GM19025 (cell line): ENCODE measurements around the gene LRFN3.
"Not testable (repeated sequence)": the region's sequence is repeated elsewhere in the genome, so short reads cannot be mapped to it uniquely, and the experiment has no call there.

Experiments
- ATAC-seq: cut with Tn5 transposase; IDR thresholded peaks from one replicate; pipeline ENCODE4 v1.9.1; 2021; ENCODE audit warnings: mild to moderate bottlenecking, low read depth, moderate library complexity; ENCODE audit not compliant: unreplicated experiment

LRFN3 gene, protein sequence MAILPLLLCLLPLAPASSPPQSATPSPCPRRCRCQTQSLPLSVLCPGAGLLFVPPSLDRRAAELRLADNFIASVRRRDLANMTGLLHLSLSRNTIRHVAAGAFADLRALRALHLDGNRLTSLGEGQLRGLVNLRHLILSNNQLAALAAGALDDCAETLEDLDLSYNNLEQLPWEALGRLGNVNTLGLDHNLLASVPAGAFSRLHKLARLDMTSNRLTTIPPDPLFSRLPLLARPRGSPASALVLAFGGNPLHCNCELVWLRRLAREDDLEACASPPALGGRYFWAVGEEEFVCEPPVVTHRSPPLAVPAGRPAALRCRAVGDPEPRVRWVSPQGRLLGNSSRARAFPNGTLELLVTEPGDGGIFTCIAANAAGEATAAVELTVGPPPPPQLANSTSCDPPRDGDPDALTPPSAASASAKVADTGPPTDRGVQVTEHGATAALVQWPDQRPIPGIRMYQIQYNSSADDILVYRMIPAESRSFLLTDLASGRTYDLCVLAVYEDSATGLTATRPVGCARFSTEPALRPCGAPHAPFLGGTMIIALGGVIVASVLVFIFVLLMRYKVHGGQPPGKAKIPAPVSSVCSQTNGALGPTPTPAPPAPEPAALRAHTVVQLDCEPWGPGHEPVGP

GRCh38 chr19:35935911-35936737 lies at the start of gene LRFN3:
TSS of gene LRFN3 (plus strand) at chr19:35936374. CDS start at chr19:35939426, 3,052 bp downstream.
- no peak for ATAC-seq

GRCh38 chr19:35887197-35887596 lies 49.0 kb upstream of the LRFN3 start:
- no peak for ATAC-seq

GRCh38 chr19:35888398-35888797 lies 47.8 kb upstream of the LRFN3 start:
- no peak for ATAC-seq

DNA sequence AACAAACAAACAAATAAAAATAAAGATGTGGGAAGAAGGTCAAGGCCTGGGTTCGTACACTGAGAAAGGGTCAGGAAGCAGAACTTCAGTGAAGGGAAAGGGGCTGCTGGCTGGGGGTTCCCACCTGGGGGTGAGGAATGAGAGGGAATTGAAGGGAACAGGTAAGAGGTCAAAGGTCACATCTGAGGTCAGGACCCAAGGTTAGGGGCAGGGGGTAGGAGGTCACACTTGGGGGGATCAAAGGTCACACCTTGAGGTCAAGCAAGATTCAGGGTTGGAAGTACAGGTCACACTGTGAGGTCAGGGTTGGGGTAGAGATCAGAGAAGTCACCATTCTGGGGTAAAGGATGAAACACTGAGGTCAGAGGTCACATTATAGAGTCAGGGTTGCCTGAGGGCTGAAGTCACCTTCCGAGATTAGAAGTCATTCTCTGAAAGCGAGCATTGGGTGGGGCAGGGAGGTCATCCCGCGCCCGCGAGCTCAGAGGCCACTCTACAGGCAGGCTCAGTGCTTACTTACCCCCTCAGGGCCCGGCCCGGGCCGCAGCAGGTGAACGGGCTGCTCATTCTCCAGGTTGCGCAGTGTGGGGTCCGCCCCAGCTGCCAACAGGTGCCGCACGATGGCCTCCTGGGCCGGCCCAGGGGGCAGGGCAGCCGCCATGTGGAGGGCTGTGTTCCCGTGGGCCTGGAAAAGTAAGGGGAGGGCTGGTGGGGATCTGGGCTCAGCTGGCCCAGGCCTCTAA lies 46.6 kb upstream of the LRFN3 start:
- ATAC-seq: no peak

DNA sequence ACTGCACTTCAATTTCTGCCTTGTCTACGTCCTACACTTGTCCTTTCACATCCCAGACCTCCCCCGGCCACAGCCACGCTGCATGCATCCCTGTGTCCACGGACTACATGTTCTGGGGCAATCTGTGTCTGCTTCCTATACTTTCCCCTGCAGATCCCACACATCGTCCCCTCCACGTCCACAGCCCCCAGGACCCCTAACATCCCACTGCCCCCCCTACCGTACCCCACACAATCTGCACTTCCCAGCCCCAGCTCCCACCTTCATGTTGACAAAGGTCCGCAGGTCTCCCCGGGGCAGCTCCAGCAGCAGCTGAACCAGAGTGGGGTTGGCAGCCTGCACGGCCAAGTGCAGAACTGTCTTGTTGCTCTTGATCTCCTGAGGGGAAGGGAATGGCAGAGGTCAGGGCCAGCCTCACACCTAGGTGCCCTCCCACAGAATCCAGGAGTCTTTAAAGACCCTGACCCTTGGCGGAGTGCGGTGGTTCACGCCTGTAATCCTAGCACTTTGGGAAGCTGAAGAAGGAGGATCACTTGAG lies 46.0 kb upstream of the LRFN3 start:
- no peak for ATAC-seq

- ATAC-seq: not testable (repeated sequence)
Measured at GRCh38 chr19:35891819-35892218, 44.4 kb upstream of the LRFN3 start.

DNA sequence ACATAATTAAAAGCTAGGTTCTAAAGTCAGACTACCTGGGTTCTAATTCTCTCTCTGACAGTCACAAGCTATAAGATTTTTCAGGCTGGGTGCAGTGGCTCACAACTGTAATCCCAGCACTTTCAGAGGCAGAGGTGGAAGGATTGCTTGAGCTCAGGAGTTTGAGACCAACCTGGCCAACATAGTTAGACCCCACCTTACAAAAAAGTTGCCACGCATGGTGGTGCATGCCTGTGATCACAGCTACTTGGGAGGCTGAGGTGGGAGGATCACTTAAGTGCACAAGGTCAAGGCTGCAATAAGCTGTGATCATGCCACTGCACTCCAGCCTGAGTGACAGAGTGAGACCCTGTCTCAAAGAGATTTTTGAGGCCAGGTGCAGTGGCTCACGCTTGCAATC lies 41.8 kb upstream of the LRFN3 start:
- ATAC-seq: no peak

DNA sequence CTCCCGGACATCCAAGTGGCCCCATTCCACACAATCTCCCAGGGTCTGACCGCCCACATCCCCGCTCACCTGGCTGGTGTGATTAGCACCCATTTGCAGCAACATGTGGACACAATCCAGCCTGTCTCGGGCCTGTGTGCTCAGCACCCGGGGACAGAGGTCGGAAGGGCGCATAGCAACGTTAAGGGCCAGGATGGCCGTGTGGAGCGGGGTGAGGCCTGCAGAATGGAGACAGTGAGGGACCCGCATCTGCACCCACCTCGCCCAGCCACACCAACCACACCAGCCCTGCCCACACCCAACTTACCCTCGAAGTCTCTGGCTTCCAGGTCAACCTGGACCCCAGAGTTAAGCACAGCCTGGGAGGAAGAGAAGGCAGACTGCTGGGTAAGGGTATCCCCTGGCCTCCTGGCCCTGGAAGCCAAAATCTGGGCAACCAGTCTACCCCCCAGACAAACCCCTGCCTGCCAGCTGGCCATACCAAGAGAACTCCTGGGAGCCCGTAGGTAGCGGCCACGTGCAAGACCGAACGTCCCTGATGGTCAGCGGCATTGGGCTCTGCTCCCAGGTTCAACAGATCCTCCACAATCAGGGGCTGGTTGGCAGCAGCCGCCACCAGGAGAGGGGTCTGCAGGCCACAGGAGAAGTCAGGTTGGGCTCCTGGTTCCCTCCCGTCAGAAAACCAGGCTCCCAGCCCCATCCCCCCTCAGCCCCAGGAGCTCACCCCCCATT lies 40.1 kb upstream of the LRFN3 start:
- ATAC-seq: no peak

GRCh38 chr19:35896643-35897040 lies 39.5 kb upstream of the LRFN3 start:
- ATAC-seq: no peak

DNA sequence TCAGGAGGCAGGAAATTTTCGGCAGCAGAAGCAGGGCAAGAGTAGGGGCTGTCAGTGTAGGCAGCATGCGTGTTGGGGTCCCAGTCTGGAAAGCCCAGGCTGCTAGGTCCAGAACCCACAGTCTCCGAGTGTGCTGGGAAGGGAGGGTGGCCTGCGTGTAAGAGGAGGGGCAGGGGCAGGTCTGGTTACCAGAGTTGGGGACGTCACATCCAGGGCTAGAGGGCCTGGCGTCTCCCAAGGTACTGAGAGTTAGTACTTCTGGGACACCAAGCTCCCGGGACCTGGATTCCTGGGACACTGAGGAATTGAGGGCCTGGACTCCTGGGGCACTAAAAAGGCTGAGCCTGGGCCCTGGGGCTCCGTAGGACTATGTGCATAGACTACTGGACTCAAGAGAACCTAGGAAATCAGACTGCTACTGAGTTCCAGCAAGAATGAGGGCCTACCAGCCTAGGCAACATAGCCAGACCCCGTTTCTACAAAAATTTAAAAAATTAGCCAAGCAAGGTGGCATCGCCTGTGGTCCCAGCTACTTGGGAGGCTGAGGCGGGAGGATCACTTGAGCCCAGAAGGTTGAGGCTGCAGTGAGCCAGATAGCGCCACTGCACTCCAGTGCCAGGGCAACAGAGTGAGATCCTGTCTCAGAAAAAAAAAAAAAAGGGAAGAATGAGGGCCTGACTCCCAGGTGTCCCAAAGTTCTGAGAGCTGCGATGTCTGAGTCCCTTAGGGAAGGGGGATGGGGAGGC lies 38.3 kb upstream of the LRFN3 start:
- ATAC-seq: no peak

GRCh38 chr19:35898499-35898809 lies 37.7 kb upstream of the LRFN3 start:
- no peak for ATAC-seq

DNA sequence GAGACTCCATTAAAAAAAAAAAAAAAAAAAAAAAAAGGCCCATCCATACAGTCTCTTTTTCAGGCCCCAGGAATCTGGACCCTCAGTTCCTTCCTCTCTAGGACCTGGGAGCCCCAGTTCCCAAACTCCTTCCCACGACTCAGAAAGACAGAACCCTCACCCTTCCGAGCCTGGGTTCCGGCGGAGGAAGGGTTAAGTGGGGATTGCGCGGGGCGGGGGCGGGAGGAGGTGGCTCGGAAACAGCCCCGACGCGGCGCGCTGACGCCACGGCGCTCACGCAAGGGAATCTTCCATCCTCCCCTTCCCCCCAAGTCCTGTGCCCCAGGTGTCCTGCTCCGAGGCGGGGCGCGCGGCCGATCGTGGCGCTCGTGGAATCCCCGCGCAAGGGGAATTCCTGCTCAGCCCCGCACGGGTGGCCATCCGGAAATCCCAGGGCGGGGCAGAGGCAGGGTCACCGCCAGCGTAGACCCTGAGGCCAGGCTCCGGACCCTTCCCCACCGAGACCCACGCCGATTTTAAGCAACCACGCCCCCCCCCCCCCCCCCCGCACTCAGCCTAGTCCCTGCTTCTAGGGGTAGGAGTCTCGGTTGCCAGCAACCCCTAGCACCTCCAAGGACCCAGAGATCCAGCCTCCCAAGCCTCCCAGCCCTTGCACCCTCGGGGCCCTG lies 36.5 kb upstream of the LRFN3 start:
- ATAC-seq: peak; percentile 42

GRCh38 chr19:35901055-35901644 lies 35.0 kb upstream of the LRFN3 start:
- ATAC-seq: no peak

DNA sequence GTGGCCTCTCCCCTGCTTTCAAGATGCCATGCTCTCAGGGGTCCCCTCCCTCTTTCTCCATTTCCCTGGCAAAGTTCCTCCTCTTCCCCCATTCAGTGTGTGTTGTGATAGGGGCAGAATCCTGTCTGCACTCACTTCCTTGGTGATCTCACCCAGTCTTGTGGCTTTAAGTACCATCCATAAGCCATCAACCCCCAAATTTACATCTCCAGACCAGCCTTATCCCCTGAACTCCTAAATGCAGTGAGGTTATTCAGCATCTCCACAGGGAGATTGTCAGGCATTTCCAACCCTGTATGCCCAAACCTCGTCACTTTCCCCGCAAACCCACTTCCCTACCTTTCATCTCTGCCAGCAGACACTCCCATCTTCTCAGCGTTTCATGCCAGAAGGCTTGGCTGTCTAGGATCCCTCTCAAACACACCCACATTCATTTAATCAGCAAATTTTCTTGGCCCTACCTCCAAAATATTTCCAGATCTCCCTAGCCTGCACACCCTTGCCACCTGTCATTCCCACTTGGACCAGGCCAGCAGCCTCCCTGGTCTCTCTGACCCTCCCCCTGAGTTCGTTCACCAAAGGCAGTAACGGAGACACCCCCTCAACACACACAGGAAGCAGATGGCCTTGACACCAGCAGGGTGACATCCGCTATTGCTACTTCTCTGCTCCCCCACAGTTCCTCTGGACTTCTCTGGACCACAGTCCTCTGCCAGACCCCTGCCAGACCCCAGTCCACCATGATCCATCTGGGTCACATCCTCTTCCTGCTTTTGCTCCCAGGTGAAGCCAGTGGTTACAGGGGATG lies 34.1 kb upstream of the LRFN3 start, which contains the start of gene HCST:
Gene HCST (plus strand): TSS at position 676 of the 808 bp plus-strand sequence. CDS start 65 bp downstream, at position 741.
- ATAC-seq: no peak

DNA sequence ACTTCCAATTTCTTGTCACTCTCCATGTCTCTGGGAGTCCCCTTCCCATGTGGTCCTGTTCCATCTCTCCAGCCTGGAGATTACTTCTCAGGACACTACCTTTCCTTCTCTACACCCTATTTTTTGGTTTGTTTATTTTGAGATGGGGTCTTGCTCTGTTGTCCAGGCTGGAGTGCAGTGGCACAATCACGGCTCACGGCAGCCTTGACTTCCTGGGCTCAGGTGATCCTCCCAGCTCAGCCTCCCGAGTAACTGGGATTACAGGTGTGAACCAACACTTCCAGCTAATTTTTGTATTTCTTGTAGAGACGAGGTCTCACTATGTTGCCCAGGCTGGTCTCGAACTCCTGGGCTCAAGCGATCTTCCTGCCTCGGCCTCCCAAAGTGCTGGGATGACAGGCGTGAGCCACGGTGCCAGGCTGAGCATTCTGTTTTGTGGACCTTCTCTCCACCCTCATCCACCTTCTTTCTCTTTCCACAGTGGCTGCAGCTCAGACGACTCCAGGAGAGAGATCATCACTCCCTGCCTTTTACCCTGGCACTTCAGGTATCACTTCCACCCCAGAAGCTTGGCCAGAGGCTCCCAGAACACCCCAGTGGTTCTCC lies 33.2 kb upstream of the LRFN3 start:
- ATAC-seq: no peak

- peak; percentile 38 for ATAC-seq
Measured at GRCh38 chr19:35903550-35904179, 32.5 kb upstream of the LRFN3 start.
